Stimulated activated CD4-positive, alpha-beta T cell treated with anti-CD3 and anti-CD28 coated beads, Interleukin-1b, Interleukin-23, amount 100 ng/mL, for 1 hour (primary cell): ENCODE results near the gene PTPN2.
"Not testable (repeated sequence)": the region's sequence is repeated elsewhere in the genome, so short reads cannot be mapped to it uniquely, and the experiment has no call there.

Experiments
- DNase-seq, 2 donors: peaks; one replicate each; pipeline ENCODE4 v3.0.0-alpha.2; 2020; ENCODE audit warnings: low read depth in 2 of 2

PTPN2 gene

DNA sequence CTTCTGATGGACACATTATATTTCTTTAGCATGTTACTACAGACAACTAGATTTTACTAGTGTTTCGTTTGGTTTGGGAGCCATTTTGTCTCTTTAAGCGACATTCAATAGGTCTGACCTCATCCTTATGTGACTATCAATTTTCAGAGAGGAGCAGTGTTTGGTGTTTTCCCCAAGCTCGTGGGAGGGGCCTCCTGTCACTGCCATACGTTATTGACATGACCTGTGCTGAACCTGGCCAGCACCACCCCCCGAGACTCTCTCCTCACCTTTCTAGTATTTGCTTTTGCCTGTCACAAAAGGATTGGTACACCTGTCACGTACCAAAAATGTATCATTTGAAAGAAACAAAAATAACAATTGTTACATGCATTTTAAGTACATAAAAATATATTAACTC is 111.9 kb downstream of the PTPN2 start:
- DNase-seq: no peak

DNA sequence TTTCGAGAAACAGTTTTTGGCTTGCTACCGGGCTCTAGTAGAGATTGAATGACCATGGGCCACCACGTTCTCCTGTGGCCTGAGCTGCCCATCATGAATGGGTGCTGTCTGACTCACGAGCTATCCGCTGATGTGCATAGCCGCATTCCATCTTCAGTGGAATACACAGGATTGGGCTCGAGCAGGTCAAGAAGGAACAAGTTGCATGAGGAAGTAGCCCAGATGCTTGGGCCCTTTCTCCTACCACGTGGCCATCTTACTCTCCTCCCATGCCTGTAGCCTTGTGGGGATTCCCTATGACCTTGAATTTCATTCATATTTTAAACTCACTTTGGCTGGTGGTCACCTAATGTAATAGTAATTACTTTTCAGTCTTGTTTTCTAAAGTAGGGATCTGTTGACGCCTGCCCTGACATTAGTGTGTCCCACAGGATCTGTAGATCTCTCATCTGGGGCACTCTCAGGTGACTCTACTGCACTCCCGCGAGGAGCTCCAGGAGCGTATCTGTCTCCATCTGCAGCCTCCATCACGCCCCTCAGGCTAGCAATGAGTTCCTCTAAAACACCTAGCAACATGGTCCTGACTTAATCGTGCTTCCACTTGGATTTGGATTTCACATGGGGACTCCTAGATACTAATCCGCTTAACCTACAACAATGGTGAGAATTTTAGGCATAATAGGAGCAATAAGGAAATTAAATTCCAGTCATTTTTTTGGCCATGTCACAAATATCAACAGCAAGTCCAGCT is 113.4 kb downstream of the PTPN2 start:
- no peak for DNase-seq

DNA sequence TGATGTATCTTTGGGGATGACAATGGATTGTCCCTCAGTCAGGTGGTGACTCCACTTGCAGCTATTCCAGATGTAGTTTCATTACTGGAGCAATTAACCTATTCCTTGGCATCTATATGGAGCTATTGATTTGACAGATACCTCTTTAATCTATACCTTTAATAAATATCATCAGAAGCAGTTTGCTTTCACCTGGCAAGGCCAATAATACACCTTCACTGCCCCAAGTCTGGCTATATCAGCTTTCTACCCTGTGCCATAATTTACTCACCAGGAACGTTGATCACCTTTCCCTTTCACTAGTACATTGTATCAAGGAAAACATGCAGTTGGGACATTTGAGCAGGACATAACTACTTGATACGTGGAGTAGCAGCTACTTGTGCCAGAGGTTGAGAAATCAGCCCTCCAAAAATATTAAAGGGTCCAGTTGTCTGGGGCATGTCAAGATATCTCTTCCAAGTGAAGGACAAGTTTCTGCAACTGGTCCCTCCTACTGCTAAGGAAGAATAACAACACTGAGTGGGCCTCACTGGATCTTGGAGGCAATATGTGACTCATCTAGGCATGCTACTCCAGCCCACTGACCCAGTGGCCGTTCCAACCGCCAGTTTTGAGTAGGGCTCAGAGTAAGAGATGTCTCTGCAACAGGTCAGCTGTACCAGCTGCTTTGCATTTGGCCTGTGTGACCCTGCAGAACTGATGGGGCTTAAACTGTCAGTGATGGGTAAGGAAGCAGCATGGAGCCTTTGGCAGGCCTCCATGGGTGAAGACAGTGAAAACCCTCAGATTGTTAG is 114.2 kb downstream of the PTPN2 start:
- no peak for DNase-seq

DNA sequence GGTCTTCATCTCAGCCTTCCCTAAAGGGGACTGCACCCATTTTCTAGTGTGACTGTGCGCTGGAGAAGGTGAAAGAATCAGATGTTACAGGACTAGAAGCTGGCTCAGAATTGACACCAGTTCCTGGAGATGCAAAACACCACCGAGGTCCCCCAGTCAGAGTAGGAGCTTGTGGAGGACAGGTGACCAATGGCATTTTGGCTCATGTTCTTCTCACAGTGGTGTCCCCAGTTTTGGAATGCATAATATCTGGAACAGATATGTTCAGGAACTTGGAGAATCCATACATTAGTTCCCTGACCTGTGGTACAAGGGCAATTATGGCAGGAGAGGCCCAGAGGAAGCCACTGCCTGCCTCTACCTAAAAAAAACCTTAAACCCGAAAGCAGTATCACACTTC is 114.9 kb downstream of the PTPN2 start:
- no peak for DNase-seq

DNA sequence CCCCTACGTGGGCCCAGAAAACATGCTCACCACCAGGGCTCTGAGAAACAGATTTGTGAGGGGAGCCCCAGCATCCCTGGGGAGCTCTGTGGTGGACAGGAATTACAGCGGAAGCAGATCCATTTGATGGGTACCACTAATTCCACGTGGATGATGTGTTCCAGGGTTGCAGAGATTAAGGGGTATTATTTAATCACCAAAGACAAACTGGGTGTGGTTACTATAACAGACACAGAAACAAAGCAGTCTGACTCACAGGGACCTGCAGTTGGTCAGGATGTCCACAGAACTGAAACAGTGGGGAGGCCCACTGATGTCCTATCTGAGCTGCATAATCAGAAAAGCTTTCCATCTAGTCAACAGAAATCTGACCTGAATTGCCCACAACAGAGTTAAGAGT is 115.4 kb downstream of the PTPN2 start:
- DNase-seq: no peak

DNA sequence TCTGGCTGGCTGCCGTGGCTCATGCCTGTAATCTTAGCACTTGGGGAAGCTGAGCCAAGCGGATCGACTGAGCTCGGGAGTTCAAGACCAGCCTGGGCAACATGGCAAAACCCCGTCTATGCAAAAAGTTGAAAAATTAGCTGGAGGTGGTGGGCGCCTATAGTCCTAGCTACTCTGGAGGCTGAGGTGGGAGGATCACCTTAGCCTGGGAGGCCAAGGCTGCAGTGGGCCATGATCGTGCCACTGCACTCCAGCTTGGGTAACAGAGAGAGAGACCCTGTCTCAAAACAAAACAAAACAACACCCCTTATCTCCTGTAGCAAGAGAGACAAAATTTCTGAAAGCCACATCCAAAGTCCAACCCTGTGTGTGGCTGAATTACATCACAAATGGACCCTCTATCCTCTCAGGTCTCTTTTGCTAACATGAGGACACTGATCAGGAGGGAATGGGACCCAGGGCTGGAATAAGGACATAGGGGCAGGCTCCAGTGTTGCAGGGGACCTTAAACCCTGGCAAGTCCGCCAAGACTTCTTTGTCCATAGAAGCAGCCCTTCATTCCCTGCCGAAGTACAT is 116.4 kb downstream of the PTPN2 start:
- DNase-seq: no peak

DNA sequence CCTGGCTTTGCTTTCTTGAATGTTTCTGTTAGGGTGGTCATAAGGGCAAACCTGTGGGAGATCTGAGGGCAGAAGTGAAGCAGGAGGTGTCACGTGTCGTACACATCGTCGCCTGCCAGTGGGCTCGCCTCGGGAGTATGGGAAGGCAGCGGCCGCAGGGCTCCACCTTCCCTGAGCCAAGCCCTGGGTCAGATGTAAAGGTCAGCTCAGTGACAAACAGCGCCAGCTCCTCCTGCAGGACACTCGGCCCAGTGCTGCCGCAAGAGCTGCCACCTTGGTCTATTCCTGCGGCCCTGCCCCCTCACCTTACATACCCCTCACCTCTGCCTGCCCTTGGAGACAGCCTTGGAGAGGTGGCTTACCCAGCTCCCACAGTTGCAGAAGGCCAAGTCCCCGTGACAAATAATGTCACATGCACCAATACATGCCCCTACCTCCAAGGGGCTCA is 117.0 kb downstream of the PTPN2 start:
- DNase-seq: no peak

DNA sequence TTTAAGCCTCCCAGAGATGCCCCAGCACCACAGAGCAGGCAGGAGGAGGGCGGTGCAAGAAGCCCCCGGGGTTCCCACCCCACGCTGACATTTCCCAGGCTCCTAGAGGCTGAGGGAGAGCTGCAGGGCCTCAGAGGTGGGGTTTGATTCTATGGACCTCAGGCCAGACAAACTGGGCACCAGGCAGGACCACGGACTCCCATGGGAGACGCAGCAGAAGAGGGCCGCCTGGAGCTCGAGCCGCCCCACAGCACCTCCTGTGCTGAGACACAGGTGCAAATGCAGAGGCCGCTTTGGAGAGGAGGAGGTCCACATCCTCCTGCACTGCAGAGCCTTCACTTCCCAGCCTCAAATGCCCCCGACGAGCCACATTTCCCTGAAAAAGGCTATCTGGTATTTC is 118.5 kb downstream of the PTPN2 start:
- DNase-seq: no peak

DNA sequence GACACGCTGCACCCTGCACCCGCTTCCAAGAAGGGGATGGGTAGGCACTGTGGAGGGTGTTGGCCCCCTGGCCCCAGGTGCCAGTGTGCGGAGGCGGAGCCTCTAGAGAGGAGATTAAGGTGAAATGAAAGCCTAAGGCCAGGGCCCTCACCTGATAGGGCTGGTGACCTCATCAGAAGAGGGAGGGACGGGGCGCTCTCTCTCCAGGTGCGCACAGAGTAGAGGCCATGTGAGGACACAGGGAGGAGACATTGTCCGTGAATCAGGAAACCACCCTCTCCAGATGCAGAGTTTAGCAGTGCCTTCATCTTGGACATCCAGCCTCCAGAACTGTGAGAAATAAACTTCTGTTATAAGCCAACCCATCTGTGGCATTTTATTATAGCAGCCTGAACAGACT is 118.9 kb downstream of the PTPN2 start:
- DNase-seq: no peak

DNA sequence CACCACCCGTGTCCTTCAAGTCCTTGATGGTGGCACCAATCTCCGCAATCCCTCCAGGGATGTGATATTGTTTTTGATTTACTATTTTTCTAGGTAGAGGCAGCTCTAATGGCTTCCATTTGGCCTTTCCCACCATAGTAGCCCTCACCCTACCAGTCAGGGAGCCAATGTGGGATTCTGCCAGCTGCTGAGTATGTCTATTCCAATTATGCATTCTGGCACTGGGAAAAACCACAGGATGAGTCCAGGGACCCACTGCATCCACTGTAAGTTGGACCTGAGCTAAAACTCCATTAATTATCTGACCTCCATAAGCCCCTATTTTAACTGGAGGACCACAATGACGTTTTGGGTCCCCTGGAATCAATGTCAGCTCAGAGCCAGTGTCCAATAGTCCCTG is 125.5 kb downstream of the PTPN2 start:
- DNase-seq: not testable (repeated sequence)

DNA sequence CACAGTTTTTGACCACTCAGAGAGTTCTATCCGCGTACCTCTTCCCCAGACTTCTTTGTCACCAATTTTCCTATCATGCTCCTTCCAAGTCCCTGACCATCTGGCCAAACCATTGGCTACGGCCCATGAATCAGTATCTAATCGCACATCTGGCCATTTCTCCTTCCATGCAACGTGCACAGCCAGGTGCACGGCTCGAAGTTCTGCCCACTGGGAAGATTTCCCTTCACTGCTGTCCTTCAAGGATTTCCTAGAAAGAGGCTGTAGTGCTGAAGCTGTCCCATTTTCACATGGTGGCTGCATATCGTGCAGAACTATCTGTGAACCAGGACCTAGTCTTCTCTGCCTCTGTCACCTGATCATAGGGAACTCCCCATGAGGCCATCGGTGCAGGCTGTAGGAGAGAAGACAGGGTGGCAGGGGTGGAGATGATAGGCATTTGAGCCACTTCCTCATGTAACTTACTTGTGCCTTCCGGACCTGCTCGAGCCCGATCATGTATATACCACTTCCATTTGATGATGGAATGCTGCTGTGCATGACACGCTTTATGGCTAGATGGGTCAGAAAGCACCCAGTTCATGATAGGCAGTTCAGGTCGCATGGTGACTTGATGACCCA is 127.3 kb downstream of the PTPN2 start:
- DNase-seq: not testable (repeated sequence)

DNA sequence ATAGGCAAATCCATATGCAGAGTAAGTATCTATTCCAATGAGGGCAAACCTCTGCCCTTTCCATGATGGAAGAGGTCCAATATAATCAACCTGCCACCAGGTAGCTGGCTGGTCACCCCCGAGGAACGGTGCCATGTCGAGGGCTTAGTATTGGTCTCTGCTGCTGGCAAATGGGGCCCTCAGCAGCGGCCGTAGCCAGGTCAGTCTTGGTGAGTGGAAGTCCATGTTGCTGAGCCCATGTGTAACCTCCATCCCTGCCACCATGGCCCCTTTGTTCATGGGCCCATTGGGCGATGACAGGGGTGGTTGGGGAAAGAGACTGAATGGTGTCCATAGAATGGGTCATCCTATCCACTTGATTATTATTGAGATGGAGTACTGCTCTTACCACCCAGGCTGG is 128.4 kb downstream of the PTPN2 start:
- DNase-seq: not testable (repeated sequence)

DNA sequence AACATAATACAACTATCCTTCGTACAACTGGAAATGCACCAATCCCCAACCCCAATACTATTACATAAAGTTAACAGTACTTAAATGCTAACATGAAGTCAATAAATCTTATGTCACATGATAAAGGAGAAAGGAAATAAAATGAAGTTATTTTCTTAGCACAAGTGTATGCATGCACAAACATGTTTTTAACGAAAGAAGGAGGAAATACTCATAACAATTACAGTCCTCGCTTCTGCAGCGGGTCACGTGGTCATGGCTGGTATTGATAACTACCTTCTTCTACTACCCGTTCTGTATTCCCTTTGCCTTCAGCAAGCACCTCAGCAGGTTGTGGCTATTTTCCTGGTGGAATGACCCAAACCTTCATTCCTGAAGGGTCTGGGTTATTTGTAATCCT is 129.5 kb downstream of the PTPN2 start:
- DNase-seq: no peak

DNA sequence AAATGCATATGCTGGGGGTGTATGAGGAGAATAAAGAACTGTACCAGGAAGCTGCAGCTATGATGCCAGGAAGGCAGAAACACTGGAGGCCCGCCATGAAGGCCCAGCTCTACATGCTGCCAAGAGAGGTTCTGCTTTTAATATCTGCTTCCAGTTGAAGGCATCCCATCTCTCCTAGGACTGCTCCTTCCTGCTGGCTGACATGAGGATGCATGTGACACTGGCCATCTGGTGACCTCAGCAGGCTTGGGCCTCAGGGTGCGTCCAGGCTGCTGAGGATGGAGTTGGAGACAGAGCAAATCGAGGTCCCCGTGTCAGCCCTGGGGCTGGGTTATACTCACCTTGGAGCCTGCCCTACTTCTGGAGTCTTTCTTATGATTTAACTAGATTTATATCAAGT is 132.1 kb downstream of the PTPN2 start:
- DNase-seq: no peak

DNA sequence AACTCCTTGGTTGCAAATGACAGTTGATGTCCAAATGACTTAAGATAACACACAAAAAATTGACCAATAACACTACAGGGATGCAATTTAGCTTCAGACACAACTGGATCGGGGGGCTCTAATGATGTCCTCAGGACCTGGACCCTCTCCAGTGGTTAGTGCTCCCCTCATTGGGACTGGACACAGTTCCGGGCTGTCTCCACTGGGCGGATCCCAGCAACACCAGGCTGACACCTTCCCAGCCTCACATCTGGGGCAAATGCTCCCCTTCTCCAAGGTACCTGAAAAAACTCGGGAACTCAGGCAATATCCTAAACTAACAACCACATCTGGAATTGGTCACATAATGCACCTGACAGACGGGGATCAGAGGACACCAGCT is 132.5 kb downstream of the PTPN2 start:
- DNase-seq: no peak

DNA sequence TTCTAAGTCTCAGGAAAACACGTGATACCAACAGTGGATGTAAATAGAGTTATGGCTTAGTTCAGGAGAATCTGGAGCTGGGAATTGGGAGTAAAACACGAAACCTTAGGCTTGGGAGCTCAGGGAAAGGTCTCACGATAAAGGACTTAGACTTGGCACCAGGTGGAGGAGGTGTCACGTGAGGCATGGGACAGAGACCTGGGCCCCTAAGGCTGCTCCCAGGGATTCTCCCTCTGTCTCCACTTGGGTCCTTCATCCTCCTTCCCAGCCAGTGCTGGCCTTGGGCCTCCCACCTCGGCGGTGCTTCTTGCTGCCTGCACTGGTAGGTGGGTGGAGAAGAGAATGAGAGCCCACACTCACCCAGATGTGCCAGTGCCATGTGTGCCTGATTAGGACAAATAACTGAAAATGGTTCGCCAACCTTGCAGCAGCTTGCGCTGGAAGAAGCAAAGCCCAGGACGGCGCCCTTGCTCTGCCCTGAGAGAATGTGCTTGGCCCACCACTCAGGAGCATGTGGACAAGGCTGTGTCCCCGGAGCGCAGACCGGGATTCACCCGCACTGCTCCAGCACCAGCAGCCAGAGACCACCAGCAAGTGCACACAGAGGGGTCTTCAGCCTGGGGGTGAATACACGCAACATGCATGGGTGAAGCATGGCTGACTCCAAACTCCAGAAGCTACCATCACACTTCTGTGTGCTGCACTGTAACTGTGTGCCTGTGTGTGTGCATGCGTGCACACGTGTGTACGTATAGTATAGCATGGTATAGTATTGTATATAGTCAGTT is 133.1 kb downstream of the PTPN2 start:
- DNase-seq: no peak

DNA sequence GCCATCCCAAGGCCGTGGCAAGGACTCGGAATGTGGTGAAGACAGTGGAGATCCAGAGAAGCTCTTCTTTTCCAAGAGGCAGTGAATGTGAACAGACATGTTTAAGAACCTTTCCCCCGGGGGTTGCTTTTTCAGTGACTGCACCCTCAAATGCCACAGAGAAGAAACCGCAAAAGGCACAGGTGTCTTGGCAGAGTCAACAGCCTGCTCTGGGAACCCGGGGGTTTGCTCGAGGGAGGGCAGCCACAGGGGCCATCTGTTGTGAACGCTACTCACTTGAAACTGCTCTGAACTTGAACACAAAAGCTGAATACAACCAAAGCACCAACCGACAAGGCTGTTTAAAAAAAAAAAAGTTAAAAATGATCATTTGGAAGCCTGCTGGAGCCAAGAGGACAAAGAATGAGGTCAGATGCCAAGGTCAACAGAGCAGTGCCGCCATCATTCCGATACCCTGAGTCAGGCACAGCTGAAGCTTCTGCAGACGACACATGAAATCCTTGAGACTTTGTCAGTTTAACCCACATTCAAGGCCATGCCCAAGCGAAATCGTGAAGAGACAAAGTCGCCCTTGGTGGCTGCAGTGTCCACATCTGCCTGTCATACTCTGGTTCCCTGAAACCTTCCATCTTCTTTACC is 133.8 kb downstream of the PTPN2 start:
- no peak for DNase-seq

DNA sequence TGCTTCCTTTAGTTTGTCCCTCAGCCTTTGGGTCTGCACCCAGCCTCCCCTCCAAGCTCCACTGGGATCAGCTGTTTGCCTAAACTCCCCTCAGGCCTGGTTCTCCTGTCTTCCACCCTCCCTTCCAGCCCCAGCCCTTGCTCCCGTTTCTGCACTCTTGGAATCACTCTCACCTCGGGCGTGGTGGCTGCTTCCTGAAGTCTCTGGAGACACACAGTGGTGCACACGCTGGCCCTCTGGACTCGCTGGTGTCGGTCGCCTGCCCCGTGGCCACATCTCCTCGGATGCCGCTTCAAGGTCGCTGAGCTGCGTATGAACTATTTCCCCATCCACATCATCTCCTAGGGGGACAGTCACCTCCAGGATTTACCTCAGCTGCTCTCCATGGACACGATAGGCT is 134.9 kb downstream of the PTPN2 start:
- no peak for DNase-seq

DNA sequence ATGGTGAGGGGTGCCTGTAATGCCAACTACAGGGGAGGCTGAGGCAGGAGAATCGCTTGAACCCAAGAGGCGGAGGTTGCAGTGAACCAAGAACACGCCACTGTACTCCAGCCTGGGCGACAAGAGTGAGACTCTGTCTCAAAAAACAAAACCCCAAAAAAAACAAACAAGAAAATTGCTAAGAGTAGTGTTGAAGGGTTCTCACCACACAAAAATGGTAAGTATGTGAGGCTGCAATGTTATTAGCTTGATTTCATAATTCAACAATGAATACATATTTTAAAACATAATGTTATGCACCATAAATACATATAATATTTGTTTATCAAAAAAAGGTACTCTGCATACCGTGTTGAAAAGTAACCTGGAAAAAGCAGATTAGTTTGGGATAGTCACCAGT is 135.4 kb downstream of the PTPN2 start:
- DNase-seq: no peak

DNA sequence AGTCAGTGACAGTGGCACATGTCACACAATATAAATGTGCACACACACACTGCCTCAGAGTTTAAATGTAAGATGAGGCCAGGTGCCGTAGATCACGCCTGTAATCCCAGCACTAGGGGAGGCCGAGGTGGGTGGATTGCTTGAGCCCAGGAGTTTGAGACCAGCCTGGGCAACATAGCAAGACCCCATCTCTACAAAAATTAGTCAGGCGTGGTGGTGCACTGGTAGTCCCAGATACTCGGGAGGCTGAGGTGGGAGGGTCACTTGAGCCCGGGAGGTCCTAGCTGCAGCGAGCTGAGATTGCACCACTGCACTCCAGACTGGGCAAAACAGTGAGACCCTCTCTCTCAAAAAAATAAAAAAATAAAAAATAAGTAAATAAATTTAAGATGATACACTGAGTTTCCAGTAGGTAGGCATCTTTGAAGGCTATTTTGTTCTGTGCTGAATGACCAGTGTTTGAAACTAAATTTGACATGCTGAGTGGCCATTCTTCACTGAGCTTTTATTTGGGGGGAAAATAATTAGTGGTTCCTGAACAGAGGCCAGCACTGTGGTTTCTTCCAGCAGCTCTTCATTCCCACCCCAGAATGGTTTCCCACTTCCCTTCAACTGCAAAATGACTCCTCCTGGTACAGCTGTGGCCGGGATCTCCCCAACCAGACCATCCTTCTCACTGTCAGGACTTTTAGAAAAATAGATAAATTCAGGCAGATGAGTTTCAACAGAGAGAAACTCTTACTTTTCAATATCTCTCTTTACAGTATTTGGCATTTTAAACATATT is 136.3 kb downstream of the PTPN2 start:
- DNase-seq: no peak
